AG20443 (cell line): ENCODE measurements around the gene TYW5.
A peak's percentile ranks its signal among the peaks of the same experiment; 100 is the strongest.

Experiments used
- DNase-seq: peaks from one replicate; pipeline ENCODE4 v3.0.0; 2012; ENCODE audit warnings: low spot score, mixed read lengths

The TYW5 gene, protein sequence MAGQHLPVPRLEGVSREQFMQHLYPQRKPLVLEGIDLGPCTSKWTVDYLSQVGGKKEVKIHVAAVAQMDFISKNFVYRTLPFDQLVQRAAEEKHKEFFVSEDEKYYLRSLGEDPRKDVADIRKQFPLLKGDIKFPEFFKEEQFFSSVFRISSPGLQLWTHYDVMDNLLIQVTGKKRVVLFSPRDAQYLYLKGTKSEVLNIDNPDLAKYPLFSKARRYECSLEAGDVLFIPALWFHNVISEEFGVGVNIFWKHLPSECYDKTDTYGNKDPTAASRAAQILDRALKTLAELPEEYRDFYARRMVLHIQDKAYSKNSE

GRCh38 chr2:199955339-199956061, at the start of gene TYW5, which contains the start of gene MAIP1:
TSS of gene TYW5 (minus strand) at chr2:199955491. CDS start at chr2:199955470, 21 bp downstream.
TSS of gene MAIP1 (plus strand) at chr2:199955582. CDS start at chr2:199955799, 217 bp downstream.
- peak; percentile 95 for DNase-seq

DNA sequence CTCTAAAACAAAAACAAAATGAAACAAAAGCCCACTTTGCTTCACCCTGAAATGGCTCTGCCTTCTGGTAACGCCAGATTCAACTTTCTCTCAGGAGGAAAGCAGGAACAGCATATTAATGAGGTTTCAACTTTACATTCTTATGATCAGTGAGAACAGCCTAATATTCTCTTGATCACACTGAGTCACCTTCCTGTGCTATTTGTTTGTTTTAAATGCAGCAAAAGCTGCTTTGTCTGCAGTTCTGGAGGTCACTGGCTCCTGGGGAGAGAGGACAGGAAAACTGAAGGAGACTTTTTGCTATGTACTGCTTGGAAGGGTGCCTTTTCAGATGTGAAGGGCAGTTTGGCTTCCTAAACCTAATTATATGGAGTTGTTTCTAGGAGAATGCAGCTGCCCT, 48.2 kb upstream of the TYW5 start:
- DNase-seq = no peak

DNA sequence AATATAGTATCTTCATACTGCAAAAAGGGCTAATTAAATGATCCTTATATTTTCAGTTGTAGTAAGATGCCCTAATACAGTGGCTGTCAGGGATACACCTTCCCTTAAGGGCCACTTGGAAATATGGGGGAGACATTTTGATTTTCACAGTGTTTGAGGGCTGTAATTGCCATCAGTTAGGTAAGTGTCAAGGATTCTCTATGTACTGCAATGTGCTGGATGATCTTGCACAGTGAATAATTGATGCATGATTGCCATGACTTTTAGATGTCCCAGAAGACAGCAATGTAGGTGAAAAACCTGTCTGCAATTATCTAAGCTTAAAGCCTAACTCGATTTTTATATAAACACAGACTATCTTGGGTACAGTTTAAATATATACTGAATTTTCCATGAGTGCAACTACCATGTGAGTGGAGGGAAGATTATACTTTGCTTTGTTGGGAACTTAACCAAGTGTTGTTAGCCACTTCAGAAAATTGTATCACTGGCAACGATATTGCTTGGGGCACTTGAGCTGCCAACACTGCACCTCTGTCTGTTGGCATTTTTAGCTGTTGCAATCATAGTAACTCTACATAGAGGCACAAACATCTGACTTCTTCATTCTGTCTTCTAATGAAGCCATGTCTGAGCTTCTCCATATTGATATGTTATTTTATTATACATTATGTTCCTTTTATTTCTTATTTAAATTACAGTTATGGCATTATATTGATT, 45.3 kb upstream of the TYW5 start:
- no peak for DNase-seq

GRCh38 chr2:199999166-199999565, 43.9 kb upstream of the TYW5 start:
- no peak for DNase-seq

GRCh38 chr2:199997296-199997695, 42.0 kb upstream of the TYW5 start:
- DNase-seq = no peak

DNA sequence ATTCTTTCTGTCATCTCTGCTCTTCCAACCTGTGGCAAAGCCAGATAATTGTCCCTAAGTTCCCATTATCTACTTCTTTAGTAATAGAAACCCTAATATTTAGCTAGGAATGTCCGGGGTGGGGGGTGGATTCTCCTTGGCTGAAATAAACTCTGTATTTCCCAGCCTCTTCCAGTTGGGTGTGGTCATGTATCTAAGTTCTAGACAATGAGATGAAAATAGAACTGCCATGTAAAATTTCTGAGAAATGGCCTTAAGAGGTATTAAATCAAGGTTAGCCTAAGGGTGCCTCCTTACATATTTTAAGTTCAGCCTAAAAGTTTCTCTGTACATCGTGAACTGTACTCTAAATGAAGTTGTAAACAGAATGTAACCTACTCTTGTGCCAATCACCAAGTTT, 39.6 kb upstream of the TYW5 start:
- no peak for DNase-seq

GRCh38 chr2:199994371-199994770, 39.1 kb upstream of the TYW5 start:
- no peak for DNase-seq

GRCh38 chr2:199992296-199992695, 37.0 kb upstream of the TYW5 start:
- no peak for DNase-seq

DNA sequence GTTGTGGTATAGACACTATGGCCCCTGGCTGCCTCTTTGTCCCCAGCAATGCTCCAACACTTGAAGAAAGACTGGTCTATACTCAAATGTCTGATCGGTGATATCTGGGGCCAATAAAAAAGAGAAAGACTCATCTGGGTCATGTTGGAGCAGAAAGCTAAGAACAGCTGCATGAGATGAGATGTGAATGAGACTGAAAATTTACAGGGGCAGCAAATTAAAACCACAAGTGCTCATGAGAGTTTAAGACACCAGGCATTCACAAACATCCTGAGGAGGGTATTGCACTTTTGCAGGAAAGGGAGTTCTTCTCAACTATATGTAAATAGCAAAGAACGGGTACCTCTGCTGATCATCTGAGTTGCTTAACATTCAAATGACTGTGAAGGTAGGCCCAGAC, 36.4 kb upstream of the TYW5 start:
- no peak for DNase-seq

GRCh38 chr2:199989822-199990221, 34.5 kb upstream of the TYW5 start:
- DNase-seq = no peak

DNA sequence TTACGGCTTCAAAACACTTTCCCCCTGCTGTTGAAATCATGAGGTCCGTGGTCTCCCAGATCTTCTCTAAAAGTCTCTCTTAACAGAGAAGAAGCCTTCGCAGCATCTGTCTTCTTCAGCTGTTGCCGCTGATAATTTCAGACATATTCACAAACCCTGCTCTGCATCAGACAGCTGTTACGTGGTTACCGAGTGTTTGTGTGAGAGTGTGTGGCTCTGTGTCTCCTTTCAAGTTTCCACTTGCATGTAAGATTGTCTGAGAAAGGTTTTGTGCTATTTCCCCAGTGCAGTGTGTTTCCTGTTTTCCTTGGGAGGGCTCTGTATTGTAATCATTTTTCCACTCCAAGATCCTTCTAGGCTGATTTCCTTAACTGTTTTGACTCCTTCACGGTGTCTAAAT, 32.9 kb upstream of the TYW5 start:
- DNase-seq = no peak

GRCh38 chr2:199987586-199987985, 32.3 kb upstream of the TYW5 start:
- DNase-seq = no peak

GRCh38 chr2:199985625-199986207, 30.4 kb upstream of the TYW5 start:
- peak; percentile 64 for DNase-seq

DNA sequence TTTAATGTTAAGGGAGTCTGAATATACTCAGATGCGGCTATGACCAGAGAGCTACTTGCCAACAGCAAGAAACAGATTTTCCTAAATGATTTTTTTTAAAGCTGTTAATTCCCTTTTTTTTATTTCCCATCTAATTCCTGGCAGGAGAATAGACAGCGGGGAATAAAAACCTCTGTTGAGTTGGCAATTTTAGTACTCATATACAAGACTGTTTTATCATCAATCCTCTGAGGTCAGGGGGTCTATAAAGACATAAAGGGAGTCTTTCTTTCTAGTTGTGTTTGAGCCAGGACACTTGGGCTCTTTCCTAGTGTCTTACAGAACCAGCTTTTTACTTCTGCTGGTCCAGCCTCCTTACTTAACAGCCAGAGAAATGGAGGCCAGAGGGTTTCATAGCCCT, 29.5 kb upstream of the TYW5 start:
- no peak for DNase-seq

- no peak for DNase-seq
Measured at GRCh38 chr2:199984159-199984558, 28.9 kb upstream of the TYW5 start.

DNA sequence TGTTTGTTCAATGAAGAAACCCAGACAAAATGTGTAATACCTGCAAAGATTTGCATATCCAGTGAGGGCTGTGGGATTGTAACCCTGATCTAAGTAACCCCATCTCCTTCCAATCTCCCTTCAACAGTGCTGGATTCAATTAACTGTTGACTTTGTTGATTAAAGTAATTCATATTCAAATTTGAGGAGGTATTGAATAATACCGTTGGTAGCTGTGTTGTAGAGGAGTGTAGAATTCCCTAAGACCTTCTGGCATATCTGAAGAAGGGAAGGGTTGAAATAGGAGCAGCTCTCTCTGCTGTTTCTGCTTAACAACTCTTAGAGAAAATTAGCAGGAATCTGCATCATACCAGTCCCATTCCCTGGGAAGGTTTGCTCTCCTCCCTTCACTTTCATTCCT, 28.2 kb upstream of the TYW5 start:
- DNase-seq = no peak

- no peak for DNase-seq
Measured at GRCh38 chr2:199982126-199982843, 27.0 kb upstream of the TYW5 start.

DNA sequence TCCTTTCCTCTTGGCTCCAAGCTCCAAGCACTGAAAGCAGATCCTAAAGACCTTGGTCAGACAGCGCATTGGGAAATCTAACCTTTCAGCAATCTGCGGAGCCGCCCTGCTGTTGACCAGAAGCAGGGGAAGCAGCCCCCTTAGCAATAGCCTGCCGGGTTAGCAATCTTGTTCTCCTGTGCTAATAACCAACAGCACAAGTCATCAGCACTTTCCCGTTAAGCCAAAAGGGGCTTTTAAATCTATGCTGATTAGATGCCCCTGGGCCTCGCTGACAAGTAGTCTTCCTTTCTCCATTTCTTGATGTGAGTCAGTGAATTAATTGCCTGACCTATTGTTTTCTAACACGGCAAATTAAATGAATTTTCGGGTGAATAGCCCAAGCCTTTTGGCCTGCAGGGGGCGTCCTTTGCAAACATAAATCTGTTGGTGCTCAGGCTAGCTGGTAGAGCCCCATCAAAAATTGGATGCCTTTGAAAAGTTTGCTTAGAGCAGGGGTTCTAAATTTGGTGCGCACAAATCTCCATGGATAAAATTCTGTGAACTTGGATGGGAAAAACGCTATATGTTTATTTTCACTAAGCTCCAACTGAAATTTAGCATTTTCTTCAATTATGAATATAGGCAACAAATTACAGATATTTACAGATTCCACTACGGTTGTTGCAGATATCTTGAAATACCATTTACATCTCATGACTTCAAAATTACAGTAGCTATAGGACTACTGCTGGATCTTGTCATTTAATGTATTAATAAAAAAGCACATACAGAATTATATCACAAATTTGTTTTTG, 24.7 kb upstream of the TYW5 start:
- DNase-seq = peak; percentile 76

DNA sequence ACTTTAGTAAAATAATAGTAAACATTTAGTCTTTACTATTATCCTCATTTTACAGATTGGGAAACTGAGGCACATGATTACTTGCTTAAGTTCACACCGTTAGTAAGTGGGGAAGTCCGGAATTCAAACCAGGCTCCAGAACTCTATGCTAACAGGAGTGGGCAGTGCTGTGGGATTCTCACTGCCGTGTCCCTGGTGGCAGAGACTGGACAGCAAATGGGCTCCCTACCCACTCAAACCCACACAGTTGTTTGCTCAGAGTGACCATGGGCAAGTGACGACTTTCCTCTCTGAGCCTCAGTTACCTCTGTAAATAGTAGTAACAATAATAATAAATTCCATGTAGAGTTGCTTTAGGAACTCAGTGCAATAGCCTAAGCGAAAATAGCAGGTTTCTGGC, 24.1 kb upstream of the TYW5 start:
- no peak for DNase-seq

DNA sequence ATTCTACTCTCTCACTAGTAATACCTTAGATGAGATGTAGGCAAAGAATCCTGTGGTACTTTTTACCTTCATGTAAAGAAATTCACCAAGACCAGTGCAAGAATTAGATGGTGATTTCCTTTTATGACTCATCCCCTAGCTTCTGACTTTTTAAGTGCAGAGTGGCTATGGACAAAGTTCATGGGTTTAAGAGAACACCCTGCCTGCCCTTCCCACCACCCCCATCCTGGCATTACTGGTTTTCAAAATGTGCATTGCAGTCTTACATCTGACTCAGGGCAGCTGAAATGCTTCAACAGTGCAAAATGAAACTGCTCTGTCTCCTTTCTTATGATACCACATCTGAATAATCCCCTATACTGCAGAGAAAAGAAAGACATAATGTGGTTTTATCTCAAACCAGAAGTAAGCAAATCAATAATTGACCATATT, 22.7 kb upstream of the TYW5 start:
- DNase-seq = peak; percentile 26
